Stimulated activated CD4-positive, alpha-beta T cell treated with anti-CD3 and anti-CD28 coated beads, Interleukin-4, amount 100 ng/mL, for 1 hour (primary cell): ENCODE measurements around the gene SLC8A3.

Experiments used
- DNase-seq: peaks from one replicate; pipeline ENCODE4 v3.0.0-alpha.2; 2020

SLC8A3 gene

DNA sequence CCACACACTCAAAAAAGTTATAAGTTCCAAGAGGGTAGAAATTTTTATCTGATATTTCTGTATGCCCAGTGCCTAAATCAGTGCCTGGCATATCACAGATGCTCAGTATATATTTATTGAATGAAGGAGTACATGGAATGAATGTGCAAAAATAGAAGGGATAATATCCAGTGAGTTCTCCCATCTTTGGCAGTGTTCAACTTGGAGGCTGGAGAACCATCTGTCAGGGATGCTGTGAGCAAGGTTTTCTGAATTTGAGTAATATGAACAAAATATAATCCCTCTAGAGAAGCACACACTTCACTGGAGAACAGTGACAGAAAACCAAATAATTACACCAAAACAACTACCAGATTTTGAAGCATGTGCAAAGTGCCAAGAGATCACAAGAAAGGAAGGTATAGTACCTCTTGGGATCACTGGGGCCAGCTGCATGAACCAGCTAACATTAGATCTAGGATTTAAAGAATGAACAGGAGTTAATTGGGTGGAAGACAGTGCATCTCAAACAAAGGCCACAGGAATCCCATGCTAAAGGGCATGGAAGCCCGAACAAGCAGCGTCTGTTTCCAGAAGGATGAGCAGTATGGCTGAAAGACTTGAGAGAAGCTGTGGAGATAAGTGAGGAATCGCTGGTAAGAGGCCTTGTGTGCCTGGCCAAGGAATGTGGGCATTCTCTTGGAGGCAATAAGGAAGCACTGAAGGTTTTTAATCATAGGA is 11.5 kb downstream of the SLC8A3 start:
- no peak for DNase-seq

DNA sequence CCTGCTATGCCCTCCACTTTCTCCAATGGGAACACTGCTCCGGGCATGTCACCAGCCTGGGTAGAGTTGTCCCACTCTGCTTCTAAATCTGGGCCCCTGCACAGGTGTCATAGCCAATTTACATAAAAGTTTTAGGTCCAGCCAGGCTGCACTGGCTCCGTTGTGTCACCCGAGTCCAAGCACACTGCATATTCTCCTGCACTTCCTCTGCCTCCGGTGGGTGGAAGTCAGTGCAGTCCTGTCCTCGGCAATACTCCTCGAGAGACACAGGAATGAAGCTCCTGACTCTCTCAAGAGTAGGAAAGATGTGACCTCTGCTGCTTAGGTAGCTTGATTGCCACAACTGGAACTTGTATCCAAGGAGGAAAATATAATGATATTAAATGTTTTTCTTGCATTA is 15.2 kb downstream of the SLC8A3 start:
- DNase-seq: no peak

DNA sequence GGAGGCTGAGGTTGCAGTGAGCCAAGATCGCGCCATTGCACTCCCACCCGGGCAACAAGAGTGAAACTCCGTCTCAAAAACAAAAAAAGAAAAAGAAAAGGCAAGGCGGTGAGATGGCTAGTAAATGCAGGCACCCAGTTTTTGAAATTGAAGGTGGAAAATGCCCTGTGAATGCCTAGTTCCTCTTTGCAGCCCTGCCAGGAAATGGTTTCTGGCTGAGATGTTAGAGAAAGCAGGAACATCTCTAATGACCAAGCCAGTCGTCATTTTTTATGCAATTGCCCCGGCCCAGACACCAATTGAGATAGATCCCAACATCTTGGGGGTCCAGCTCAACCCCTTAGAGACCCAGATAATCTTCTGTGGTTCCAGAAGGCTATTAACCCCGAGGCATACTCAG is 17.0 kb downstream of the SLC8A3 start:
- no peak for DNase-seq

DNA sequence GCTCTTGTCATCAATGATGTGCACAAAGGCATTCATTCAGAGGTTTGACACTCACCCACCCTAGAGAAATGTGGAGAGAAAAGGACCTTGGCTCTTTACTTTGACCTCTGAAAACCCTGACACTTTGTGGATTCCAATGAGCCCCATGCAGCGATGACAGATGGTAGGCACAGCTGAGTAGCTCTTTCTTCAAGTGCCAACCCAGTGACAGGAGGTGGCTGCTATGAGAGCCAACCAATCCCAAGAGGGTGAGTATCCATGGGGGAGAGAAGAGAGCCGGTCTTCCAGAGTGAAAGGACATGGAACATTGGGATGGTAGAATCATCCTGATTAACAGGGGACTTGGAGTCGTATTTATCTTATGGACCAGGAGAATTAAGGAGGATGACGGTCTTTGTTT is 17.8 kb downstream of the SLC8A3 start:
- no peak for DNase-seq

DNA sequence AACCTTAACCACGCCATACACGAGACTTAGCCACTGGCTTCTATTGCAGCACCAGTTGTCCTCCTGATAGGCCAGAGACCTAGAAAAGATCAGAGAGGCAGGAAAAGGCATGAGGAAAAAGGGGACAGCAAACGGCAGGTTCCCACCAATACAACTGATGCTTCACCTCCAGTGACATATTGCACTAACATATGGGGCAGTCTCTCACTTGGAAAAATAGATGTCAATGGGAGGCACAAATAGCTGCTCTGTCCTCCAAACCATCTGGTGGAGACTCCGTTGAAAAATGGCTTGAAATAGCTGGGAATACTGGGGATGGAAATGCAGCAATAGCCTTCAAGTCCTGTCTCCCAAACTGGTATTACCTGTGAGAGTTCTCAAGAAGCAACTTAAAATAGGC is 20.3 kb downstream of the SLC8A3 start:
- DNase-seq: no peak

DNA sequence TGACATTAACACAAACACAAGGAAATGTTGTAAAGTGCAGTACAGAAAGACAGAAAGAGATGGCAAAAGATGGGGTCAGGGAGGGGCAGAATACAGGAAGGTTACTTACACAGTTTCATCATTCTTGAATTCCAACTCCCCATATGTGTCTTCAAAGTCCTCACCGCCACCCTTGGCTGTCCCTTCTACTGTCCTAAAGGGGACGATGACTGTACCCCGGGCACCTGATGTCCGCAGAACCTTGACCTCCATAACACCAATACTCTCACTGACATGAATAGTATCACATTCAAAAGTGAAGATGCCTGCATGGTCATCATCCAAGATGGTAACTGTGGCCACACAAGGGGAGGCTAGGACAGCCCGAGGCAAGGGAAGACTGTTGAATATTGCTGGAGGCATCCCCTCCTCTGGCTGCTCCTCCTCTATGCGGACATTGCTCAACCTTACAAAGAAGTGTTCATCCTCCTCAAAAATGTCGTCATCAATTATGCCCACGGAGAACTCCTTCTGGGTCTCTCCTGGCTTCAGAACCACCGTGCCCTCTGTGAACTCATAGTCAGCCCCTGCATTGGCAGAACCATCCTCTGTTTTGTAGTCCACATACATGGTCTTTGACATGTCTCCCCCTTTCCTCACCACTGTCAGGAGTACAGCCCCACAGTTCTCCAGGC is 22.1 kb downstream of the SLC8A3 start:
- DNase-seq: no peak

DNA sequence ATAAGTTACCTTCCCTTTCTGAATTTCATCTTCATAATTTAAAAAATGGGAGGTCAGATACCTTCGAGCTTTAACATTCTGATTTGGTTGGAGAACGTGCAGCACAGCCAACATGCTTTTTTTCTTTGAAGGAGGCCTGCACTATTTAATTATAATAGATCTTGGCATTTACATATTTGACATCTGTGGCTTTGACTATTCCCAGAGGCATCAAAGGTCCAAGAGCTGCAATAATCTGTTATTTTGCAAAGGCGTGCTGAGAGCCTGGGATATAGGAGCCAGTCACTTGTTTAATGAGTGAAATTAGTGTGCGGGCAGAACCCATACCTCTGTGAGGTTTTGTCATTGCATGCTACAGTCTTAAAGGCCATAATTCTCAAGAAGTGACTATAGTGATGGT is 26.4 kb downstream of the SLC8A3 start:
- no peak for DNase-seq

DNA sequence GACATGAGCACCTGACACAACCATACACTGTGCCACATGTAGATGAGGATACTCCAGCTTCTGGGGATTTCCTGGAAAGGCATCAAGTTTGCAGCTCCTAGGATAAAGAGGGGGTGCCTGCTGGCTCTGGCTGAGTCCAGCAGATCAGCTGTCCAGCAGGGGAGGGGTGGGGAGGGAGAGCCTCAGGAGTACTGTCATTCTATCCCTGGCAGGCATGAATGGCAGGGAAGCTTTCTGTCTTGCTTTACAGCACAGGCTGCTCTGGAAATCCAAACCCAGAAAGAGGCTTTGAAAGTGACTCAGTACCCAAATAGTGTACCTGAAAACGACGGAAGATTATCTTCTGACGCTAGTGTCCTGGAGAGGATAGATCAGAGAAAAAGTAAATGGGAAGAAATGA is 32.2 kb downstream of the SLC8A3 start:
- no peak for DNase-seq

DNA sequence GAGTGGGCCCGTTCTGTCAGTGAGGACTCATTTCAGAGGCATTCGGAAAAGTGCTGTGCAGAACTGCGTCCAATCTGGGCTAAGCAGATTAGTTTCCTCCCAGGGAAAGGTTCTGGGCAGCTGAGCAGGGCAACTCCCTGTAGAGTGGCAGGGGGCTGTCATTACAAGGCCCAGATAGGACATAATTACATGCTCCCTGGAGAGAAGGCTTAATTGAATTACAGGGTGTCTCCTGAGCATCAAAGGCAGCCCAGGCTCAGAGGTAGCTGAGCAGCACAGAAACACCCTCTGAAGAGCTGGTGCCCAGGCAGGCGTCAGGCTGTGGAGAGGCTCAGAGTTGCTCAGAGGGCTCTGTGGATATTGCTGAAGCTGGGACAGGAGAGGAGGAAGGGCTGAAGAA is 36.0 kb downstream of the SLC8A3 start:
- DNase-seq: no peak

DNA sequence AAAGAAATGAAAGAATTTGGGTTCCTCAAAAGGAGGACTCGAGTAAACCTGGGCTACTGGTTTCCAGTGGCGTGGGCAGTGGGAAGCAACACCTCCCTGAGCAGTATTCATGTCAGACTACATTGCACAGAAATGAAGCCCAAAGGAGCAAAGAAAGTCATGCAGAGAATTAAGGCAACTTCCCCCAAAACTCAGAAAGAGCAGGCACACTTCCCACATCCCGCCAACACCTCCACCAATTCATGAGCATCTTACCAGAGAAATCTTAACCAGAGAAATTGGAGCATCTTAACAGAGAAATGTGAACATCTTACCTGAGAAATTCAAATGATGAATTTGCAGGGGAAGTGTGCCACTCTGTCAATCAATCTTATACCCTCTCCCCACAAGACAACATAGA is 36.7 kb downstream of the SLC8A3 start:
- DNase-seq: no peak

DNA sequence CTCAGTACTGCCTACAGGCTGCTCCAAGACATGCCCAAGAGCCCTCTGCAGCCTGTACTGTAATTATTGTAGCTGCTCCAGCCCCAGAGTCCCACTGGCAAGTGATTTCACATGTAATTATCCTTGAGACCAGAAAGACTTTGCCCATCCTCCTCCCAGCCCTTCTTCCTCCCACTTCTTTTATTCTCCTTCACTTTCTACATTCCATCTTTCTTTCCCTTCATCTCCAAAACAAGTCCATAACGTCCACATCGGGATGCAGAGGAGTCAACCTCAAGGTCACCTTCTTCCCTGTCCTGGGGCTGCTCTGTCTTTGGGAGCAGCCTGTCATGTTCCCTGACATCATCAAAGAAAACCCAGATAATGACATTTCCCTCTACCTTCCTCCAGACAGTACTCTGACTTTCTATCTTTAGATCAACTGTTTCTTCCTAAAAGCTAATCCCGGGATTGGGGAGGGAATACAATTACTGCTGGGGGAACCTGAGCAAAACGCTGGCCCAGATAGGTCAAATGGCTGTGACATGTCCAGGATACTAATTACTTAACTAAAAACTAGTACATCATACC is 39.1 kb downstream of the SLC8A3 start:
- no peak for DNase-seq

DNA sequence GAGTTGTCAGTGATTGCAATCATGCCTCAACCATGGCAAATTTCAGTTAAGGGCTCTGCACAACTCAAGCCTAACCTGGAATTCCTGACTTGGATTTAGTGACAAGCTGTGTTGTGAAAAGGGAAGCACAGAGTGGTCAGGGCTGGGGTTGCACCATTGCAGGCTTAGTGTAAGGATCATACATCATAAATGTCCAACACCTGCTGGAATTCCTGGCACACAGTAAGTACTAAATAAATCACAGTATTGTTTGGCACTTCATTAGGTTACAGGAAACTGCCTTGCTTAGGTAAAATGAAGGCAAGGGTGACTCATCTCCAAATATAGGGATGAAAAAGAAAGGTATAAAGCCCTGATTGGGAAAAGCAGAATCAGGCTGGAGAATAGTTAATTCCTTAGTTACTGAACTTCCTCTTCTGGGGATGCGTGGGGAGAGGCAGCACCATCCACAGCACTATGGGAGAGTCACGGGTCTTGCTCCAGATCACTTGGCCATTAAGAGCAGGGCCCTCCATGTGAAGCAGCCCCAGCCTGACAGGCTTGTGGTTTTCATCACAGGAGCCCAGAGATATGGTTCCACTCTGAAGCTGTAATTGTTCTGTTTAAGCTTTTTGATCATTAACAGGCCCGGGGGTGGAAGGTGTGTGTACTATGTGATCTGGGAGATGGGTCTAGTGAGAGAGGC is 39.7 kb downstream of the SLC8A3 start:
- DNase-seq: no peak

DNA sequence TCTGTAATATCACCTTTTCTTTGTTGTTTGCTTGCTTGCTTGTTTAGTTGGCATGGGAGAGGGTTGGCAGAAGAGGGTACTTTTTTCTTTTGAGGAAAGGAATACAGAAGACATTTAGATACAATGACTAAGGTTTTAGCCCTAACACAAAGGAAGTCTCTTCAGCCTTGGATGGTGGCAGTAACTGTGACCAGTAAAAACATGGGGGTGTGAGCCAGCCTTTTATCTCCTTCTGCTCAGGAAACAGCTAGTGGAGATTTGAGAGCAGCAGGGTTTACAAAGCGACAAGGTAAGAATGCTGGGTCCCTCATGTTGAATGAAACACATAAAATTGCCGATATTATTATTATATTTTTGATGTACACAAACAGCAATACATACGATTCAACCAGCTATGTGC is 40.4 kb downstream of the SLC8A3 start:
- no peak for DNase-seq

DNA sequence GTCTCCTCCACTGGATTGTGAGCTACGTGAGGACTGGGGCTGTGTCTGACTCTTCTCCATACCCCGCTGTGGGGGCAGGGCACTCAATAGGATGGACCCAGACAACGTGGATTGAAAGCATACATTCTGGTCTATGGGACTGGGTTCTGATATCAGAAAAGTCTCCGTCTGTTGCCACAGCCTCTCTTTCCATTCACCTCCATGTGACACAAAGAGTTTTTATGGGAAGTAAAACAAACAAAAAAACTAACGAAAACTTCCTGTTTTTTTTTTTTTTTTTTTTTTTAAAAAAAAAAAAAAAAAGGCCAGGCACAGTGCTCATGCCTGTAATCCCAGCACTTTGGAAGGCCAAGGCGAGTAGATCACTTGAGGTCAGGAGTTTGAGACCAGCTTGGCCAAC is 44.7 kb downstream of the SLC8A3 start:
- DNase-seq: no peak

DNA sequence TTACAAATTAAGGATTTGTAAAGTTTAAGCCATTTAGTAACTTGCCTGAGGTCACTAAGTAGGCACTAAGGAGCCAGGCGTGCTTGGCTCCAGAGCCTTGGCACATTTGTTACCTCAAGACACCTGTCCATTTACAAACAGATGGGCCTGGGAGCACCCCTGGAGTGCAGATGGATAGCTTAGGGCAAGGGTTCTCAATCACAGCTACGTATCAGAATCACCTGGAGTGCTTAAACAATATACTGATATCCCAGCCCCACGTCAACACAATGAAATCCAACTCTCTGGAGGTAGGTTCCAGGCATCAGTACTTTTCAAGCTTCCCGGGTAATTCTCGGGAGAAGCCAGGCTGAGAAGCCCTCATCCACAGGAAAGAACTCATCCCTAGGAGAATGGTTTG is 45.4 kb downstream of the SLC8A3 start:
- DNase-seq: no peak

DNA sequence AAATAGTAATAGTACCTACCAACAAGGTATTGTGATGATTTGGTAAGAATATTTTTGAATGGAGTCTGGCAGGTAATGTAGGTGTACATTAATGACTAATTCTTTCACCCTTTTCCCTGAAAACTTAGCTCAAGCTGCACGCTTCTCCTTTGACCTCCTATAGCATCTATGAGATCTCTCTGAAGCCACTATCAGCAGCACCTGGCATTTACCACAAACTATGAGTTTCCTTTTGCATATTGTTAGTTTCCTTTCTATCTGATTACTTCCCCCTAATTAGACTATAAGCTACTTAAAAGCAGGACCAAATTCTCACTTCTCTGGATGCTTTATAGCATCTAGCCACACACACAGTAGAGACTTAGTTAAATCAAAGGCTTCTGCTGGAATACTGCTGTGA is 48.1 kb downstream of the SLC8A3 start:
- no peak for DNase-seq

DNA sequence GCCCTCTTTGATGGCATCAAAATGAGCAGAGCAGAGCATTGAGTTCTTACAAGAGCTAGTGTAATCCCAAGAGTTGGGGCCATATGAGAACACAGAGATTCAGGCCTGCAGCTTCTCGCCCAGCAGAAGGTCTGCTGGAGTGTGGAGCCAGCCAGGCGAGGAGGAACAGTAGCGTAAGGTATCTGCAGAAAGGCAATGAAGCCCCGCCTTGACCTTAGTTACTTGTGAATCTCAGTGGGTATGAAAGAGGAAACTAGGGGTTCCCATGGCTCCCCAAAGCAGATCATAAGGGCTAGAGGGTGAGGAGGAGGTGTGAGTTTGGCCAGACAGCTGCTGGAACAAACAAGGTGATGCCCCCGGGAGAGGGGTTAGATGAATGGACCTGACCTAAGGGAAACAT is 49.4 kb downstream of the SLC8A3 start:
- DNase-seq: no peak

DNA sequence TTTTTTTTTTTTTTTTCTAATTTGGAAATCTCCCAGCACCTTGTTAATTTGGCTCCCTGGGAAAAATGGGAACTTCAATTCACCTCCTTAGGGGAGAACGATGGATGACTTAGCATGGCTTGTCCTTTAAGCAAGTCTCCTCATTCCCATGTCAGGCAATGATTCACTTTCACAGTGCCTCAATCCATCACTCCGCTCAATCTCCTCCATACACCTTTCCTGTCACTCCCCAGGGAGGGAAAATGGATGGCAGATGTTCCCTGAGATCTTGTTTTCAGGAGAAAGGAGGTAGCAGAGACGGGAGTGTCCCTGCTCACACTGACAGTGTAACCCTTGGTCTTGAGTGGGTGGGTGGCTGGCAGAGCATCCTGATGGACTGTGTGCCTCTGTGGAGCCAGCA is 51.0 kb downstream of the SLC8A3 start:
- DNase-seq: no peak

DNA sequence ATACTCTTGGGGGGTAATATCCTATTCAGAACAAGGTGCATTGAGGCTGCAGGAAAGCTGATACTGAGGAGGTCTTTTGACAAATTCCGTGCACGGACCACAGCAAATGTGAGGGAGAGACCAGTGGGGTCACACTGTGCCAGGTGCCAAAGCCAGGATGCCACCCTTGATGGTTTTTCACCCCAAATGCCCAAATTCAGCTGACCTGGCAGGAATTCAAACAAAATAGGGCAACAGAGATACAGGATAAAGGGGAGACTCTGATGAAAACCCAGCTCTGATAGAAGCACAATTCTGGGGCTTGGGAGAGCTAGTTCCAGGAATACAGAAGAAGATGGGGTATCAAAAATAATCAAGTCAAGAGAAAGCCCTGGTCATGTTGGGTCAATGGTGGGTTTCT is 55.3 kb downstream of the SLC8A3 start:
- DNase-seq: no peak

DNA sequence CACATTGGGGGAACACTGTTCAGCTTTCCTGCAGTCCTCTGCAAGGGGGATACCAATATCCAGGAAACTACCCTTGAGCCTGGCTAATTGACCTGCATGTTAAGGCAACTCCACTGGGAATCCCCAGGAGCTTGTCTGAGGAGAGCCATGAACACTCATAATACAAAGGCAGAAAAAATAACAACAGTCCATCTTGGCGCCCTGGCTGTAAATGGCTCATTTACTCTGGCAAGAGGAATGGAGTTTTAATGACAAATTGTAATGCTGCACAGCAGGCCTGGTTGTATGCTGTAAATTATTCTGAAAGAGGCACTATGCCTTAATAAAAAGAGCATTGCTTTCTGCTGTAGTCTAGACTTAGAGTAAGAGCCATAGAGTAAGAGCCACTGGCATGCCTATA is 58.3 kb downstream of the SLC8A3 start:
- no peak for DNase-seq

DNA sequence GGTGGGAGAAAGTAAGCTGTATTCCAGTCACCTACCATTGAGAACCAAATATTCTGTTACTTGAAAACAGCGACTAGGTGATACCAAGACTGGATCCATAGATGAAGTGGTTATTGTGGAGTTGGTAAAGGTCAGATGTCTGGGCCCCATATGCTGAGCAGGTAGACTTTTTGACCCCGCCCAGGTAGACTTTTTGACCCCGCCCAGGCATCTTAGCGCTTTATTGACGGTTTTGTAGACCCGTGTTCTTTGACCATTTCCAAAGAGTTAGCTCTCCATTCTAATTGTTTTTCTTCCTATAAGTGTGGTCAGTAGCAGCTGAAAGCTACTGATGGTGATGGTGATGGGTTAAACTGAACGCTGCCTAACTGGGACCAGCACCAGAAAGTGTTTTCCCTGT is 61.6 kb downstream of the SLC8A3 start:
- no peak for DNase-seq

DNA sequence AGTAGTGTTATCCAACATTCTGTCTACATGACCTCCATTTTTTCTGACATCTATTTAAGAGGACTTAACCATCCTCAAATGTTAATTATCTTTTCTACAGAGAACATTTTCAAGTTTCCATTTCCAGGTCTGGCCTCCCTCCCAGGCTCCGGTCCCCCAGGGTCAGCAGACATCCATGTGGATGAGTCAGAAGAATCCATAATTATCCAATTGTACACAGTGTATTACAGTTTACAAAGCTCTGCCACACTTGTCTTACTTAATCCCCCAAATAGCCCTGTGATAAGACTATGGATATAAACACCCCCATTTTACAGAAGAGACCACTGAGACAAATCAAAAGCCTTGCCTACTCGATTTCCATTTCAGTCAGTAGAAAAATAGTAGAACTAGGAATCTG is 65.0 kb downstream of the SLC8A3 start:
- DNase-seq: no peak

DNA sequence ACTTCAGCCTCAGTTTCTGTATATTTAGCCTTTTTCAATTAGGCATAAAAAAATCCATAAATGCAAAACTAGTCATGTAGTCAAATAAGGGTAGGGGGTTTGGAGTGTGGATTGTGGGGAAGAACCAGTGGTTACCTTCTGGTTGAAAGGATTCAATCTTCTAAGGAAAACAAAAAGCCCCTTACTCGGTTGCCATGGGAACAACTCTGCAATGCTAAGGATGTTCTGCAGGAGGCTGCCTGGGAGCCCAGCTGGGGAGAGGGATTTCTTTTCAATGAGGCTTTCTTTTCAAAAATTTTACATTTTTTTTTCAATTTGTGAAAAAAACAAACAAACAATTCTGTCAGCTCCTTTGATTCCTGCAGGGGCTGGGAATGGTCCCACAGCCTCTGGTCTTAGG is 67.2 kb downstream of the SLC8A3 start:
- no peak for DNase-seq

DNA sequence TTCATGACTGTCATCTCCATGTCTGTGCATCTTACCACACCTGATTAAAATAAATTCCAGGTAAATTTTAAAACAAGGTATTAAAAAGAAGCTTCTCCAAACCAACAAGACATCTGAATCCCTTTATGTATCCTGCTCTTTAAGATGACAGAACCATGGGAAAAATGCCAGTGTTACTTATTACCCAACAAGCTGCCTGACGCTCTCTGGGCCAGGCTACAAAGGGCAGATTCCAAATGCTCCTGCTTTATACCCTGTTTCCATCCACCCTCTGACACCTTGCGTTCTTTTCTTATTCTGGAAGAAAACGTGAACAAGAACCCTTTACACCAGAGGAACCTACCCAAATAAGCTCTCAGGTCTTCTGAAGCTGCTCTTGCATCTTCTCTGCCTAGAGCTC is 70.7 kb downstream of the SLC8A3 start:
- no peak for DNase-seq
